Measurements from ENCODE around the gene ZNF473.

The ZNF473 gene

DNA sequence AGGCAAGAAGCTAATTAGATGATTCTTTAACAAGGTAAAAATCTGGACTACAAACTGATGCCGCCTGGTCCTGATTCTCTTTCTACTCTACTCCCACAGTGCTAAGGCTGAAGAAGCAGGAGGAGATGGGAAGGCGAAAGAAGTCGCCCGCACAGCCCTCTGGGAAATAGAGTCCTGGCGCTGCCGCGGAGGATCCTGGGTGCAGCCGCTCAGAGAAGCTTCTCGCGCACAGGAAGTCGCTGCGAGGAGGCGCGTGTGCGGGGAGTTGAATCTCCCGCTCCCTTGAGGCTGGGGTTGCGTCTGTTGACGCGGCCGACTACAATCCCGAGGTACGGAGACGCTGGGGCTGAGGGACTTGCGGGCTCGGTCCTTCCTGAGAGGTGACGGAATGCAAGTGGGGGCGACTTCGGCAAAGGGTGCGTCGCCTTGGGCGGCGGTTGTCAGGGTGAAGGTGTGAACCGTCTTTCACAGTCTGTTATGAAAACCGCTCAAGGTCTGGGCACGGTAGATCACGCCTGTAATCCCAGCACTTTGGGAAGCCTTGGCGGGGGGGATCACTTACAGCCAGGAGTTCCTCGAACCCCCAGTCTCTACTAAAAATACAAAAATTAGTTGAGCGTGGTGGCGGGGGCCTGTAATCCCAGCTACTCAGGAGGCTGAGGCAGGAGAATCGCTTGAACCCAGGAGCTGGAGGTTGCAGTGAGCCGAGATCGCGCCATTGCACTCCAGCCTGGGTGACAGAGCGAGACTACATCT, at the start of gene ZNF473:
ZNF473 (plus strand) TSS at position 212 of the 756 bp plus-strand sequence. CDS start 5,078 bp downstream, outside the sequence.
- peak within 1 kb of the TSS; percentile 90 for H3K4me3 ChIP-seq (replicated peaks; ENCODE audit: low read depth, low read length)
- H3K36me3 ChIP-seq (ENCODE audit: control insufficient read depth, insufficient read depth, low read length), result peaks cover 3% of the 10 kb centered on the region
- H3K27me3 ChIP-seq (replicated peaks; ENCODE audit: control insufficient read depth, insufficient read depth, low read length), result no peaks in the 10 kb centered on the region
- peak; percentile 92 for DNase-seq (ENCODE audit: extremely low read depth, insufficient read length)
- TF ChIP-seq, protein P1, sequence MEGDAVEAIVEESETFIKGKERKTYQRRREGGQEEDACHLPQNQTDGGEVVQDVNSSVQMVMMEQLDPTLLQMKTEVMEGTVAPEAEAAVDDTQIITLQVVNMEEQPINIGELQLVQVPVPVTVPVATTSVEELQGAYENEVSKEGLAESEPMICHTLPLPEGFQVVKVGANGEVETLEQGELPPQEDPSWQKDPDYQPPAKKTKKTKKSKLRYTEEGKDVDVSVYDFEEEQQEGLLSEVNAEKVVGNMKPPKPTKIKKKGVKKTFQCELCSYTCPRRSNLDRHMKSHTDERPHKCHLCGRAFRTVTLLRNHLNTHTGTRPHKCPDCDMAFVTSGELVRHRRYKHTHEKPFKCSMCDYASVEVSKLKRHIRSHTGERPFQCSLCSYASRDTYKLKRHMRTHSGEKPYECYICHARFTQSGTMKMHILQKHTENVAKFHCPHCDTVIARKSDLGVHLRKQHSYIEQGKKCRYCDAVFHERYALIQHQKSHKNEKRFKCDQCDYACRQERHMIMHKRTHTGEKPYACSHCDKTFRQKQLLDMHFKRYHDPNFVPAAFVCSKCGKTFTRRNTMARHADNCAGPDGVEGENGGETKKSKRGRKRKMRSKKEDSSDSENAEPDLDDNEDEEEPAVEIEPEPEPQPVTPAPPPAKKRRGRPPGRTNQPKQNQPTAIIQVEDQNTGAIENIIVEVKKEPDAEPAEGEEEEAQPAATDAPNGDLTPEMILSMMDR (IDR thresholded peaks at IDR 0.05; ENCODE audit: insufficient read depth, low read length, poor library complexity, severe bottlenecking), result no peak

DNA sequence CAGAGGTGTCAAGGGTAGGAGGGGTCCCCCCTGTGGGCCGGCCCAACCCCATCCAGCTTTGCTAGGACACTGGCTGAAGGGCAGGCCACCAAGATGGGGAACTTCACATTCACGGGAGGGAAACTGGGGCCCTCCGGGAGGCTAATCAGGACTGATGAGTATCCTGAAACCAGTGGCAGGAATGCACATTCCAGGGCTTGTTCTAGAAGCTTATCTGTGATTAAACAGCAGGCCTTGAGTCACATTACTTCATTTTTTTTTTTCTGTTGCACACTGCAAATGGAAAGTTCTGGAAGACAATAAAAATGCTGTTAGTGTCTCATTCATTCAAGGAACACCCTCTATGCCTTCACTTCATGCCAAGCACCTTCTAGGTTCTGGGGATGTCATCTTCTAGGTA, 49.3 kb upstream of the ZNF473 start:
- Histone ChIP-seq H3K27me3 (replicated peaks; ENCODE audit: control insufficient read depth, insufficient read depth, low read length) (no peaks in the 10 kb centered on the region), H3K4me3 (replicated peaks; ENCODE audit: low read depth, low read length) (no peak overlapping the region), H3K36me3 (ENCODE audit: control insufficient read depth, insufficient read depth, low read length) (peaks cover 3% of the 10 kb centered on the region)
- no peak for DNase-seq (ENCODE audit: extremely low read depth, insufficient read length)
- TF ChIP-seq, protein P1 (IDR thresholded peaks at IDR 0.05; ENCODE audit: insufficient read depth, low read length, poor library complexity, severe bottlenecking), result no peak

DNA sequence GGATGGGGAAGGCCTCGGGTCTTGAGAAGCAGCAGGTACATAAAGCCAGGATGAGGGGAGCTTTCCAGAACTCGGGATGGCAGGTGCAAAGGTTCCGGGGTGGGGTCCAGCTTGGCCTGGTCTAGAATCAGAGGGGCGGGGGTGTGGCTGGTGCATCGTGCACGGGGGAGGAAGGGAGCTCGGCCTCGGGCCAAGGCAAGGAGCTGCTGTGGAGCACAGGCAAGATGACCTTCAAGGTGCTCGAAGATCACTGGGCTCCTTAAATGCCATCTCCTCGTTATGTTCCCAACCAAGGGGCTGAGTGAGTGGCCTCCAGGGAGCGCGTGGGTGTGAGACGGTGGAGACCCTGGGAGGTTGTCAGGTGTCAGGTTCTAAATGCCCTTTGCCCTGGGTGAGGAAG, 48.7 kb upstream of the ZNF473 start:
- no peak for DNase-seq (ENCODE audit: extremely low read depth, insufficient read length)
- TF ChIP-seq, protein P1 (IDR thresholded peaks at IDR 0.05; ENCODE audit: insufficient read depth, low read length, poor library complexity, severe bottlenecking), result no peak
- peaks cover 4% of the 10 kb centered on the region for H3K36me3 ChIP-seq (ENCODE audit: control insufficient read depth, insufficient read depth, low read length)
- no peaks in the 10 kb centered on the region for H3K27me3 ChIP-seq (replicated peaks; ENCODE audit: control insufficient read depth, insufficient read depth, low read length)
- H3K4me3 ChIP-seq (replicated peaks; ENCODE audit: low read depth, low read length), result no peak overlapping the region

DNA sequence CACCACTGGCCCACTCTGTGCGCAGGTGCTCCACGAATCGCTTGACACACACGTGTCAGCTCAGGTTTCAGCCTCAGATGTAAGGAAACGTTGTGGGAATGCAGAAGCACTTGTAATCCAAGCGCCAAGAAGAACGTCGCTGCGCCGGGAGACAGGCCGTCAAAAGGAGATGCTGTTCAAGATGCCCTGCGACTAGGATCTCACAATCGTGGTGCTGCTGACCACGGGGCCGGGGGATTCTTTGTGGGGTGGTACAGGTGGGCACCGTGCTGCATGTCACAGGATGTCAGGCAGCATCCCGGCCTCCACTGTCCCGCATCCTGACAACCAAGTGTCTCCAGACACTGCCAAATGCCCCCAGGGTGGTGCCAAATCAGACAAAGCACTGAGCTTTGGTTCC, 47.9 kb upstream of the ZNF473 start:
- Histone ChIP-seq H3K27me3 (replicated peaks; ENCODE audit: control insufficient read depth, insufficient read depth, low read length) (no peaks in the 10 kb centered on the region), H3K36me3 (ENCODE audit: control insufficient read depth, insufficient read depth, low read length) (peaks cover 4% of the 10 kb centered on the region), H3K4me3 (replicated peaks; ENCODE audit: low read depth, low read length) (no peak overlapping the region)
- TF ChIP-seq, protein P1 (IDR thresholded peaks at IDR 0.05; ENCODE audit: insufficient read depth, low read length, poor library complexity, severe bottlenecking), result no peak
- no peak for DNase-seq (ENCODE audit: extremely low read depth, insufficient read length)

DNA sequence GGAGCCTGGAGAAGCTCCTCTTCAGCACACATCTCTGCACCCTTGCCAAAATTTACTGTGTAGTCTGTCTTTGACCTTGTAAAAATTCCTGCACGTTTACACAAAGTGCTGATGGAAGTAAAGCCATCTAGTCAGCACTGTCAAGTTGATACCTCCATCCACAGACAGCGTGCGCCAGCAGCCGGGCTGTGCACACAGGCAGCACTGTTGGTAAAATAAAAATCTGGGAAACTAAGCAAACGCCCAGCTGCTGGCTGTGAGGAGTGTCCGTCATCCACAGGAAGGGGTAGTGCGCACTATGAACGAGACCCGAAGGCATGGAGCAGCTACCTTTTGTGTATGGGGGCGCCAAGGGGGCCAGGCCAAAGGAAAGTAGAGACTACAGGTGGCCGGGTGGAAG, 47.5 kb upstream of the ZNF473 start:
- Histone ChIP-seq H3K36me3 (ENCODE audit: control insufficient read depth, insufficient read depth, low read length) (peaks cover 4% of the 10 kb centered on the region), H3K27me3 (replicated peaks; ENCODE audit: control insufficient read depth, insufficient read depth, low read length) (no peaks in the 10 kb centered on the region), H3K4me3 (replicated peaks; ENCODE audit: low read depth, low read length) (no peak overlapping the region)
- TF ChIP-seq, protein P1 (IDR thresholded peaks at IDR 0.05; ENCODE audit: insufficient read depth, low read length, poor library complexity, severe bottlenecking), result no peak
- DNase-seq (ENCODE audit: extremely low read depth, insufficient read length), result no peak

Measured in GM06990 (cell line).